Cardiac fibroblast (primary cell): ENCODE data around the gene RGL3.
"Not testable (repeated sequence)": the region's sequence is repeated elsewhere in the genome, so short reads cannot be mapped to it uniquely, and the experiment has no call there.

ENCODE experiments used
- DNase-seq, 2 donors: peaks; one replicate each; pipeline versions ENCODE4 v3.0.0 to v3.0.0-alpha.2; 2010; ENCODE audit warnings: low read depth in 2 of 2
- H3K4me3 ChIP-seq, 2 donors: replicated peaks in 1 of 2; 1 replicate in 1 of 2; 2 replicates in 1 of 2; pipeline ENCODE4 v1.5.1; 2011; ENCODE audit warnings: low read depth in 2 of 2, low read length in 2 of 2, mild to moderate bottlenecking in 2 of 2, moderate library complexity in 1 of 2
- TF ChIP-seq, protein P1 (sequence below): IDR thresholded peaks from one replicate; pipeline ENCODE4 v1.5.1; 2011; ENCODE audit warnings: low read depth, mild to moderate bottlenecking, low read length, inconsistent platforms

Gene RGL3, protein sequence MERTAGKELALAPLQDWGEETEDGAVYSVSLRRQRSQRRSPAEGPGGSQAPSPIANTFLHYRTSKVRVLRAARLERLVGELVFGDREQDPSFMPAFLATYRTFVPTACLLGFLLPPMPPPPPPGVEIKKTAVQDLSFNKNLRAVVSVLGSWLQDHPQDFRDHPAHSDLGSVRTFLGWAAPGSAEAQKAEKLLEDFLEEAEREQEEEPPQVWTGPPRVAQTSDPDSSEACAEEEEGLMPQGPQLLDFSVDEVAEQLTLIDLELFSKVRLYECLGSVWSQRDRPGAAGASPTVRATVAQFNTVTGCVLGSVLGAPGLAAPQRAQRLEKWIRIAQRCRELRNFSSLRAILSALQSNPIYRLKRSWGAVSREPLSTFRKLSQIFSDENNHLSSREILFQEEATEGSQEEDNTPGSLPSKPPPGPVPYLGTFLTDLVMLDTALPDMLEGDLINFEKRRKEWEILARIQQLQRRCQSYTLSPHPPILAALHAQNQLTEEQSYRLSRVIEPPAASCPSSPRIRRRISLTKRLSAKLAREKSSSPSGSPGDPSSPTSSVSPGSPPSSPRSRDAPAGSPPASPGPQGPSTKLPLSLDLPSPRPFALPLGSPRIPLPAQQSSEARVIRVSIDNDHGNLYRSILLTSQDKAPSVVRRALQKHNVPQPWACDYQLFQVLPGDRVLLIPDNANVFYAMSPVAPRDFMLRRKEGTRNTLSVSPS

DNA sequence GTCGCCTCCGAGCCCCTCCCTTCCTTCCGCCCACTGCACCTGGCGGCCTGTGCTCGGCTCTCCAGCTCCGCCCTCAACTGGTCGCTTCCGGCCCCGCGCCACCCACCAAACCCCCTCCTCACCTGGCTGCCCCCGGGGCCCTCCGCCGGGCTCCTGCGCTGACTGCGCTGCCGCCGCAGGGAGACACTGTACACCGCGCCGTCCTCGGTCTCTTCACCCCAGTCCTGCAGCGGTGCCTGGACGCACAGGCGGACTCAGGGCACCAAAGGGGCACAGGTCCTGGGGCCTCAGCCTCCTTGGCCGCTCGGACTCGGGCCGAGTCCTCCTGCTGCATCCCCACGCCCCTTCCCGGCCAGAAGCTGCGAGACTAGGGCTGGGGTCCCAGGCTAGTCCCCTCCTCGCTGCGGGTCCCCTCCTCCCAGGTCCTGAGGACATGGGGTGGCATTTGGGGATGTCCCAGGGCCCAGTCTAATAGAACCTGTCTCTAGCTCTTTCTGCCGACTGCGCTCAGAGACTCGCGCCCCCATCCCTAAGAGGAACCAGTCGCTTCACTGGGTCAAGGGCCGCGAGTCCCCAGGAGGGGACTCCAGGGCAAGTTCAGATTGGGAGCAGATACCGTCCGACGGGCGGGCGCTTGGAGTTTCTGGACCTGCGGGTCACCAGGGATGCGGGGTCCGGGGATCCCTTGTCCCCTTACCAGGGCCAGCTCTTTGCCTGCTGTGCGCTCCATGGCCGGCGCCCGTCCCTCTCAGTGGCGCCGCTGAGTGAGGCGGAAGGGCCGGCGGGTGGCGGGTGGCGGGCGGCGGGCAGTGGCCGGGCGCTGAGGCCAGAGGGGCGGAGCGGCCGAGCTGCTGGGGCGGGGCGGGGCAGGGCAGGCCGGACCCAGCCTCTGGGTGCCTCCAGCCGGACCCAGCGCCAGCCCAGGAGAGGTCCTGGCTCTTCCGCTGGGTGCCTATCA lies at the start of gene RGL3:
RGL3 (minus strand) TSS at position 766 of the 958 bp plus-strand sequence; CDS start at position 730, 36 bp downstream.
- TF ChIP-seq, protein P1, sequence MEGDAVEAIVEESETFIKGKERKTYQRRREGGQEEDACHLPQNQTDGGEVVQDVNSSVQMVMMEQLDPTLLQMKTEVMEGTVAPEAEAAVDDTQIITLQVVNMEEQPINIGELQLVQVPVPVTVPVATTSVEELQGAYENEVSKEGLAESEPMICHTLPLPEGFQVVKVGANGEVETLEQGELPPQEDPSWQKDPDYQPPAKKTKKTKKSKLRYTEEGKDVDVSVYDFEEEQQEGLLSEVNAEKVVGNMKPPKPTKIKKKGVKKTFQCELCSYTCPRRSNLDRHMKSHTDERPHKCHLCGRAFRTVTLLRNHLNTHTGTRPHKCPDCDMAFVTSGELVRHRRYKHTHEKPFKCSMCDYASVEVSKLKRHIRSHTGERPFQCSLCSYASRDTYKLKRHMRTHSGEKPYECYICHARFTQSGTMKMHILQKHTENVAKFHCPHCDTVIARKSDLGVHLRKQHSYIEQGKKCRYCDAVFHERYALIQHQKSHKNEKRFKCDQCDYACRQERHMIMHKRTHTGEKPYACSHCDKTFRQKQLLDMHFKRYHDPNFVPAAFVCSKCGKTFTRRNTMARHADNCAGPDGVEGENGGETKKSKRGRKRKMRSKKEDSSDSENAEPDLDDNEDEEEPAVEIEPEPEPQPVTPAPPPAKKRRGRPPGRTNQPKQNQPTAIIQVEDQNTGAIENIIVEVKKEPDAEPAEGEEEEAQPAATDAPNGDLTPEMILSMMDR, result no peak
- no peak for DNase-seq
- H3K4me3 ChIP-seq, result peak within 1 kb of the TSS; percentile 32 to 45

DNA sequence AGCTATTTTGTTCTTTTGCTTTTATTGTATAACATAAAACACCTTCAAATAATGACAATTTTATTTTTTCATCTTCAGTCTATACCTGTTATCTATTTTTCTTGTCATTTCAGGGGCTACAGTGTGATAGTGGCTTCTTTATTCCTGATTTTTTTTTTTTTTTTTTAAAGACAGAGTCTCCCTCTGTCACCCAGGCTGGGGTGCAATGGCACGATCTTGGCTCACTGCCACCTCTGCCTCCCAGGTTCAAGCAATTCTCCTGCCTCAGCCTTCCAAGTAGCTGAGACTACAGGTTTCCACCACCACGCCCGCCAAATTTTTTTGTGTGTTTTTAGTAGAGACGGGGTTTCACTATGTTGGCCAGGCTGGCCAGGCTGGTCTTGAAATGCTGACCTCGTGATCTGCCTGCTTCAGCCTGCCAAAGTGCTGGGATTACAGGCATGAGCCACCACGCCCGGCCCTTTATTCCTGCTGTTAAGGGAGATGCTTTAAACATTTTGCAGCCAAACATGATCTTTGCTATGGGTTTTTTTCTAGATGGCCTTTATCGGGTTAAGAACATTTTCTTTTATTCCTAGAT lies 49.2 kb upstream of the RGL3 start:
- H3K4me3 ChIP-seq, DNase-seq: not testable (repeated sequence)

DNA sequence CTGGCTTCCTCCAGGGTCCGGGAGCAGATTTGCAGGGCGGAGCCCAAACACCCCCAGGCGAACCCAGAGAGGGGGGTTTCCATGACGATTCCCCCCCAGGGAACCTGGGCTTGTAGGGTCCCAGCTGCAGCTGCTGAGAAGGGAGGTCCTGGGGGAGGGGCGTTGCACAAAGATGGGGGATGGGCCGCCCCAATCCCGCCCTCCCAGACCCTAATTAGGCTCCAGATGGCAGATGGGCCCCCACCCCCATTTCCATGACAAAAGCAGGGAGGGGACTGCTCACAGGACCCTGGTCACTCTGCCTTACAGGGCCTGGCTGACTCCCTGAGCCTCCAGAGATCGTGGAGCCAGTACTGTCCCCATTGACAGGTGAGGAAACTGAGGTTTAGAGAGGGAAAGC lies 46.5 kb upstream of the RGL3 start:
- TF ChIP-seq, protein P1, result no peak
- DNase-seq, result no peak

DNA sequence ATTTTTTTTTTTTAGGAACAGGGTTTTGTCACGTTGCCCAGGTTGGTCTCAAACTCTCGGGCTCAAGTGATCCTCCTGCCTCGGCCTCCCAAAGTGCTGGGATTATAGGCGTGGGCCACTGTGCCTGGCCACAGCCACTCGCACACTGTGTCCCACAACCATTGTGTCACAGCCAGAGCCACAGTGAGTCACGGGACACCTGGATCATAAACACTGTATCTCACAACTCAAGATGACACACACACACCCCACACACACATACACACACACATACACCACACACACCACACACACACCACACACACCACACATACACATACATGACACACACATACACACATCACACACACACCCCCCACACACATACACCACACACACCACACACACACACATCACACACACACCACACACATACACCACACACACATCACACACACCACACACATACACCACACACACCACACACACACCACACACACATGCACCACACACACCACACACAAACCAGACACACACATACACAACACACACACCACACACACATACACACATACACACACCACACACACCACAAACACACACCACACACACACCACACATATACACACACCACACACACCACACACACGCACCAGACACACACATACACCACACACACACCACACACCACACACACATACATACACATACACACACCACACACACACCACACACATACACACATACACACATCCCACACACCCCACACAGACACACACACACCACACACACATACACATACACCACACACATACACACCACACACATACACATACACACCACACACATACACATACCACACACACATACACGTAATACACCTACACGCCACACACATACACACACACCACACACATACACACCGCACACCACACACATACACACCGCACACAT lies 45.5 kb upstream of the RGL3 start:
- H3K4me3 ChIP-seq, result no peak overlapping the region
- no peak for DNase-seq
- TF ChIP-seq, protein P1, result no peak

More for the DNA sequence above, 46.5 kb upstream of the RGL3 start:
- H3K4me3 ChIP-seq, result no peak overlapping the region

DNA sequence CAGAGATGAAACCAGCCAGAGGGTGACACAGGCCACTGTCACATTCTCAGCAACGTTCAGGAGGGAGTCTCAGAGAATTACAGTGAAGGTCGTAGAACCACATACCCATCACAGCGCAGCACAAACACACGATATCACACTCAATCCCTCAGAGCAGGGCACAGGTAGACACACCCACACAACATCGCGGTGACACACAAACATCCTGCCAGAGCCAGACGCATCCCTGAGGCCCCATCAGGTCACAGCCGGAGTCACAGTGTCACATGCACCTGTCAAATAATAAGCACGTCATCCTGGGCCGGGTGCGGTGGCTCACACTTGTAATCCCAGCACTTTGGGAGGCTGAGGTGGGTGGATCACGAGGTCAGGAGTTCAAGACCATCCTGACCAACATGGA lies 44.3 kb upstream of the RGL3 start:
- no peak for DNase-seq

DNA sequence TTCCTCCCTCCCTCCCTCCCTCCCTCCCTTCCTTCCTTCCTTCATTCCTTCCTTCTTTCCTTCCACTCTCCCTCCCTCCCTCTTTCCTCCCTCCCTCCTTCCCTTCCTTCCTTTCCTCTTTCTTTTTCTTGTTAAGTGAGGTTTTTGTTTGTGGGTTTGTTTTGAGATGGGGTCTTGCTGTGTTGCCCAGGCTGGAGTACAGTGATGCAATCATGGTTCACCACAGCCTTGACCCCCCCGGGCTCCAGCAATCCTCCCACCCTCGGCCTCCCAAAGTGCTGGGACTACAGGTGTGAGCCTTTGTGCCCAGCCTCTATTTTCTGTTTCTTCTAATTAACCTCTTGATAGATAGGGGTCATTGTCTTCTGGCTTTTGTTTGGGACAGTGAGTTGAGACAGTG lies 42.3 kb upstream of the RGL3 start:
- TF ChIP-seq, protein P1, result no peak
- DNase-seq, result no peak
- no peak overlapping the region for H3K4me3 ChIP-seq

More for the DNA sequence above, 44.3 kb upstream of the RGL3 start:
- no peak overlapping the region for H3K4me3 ChIP-seq
- TF ChIP-seq, protein P1, result no peak
